Measurements from ENCODE around the gene RNF133.

Gene RNF133, protein sequence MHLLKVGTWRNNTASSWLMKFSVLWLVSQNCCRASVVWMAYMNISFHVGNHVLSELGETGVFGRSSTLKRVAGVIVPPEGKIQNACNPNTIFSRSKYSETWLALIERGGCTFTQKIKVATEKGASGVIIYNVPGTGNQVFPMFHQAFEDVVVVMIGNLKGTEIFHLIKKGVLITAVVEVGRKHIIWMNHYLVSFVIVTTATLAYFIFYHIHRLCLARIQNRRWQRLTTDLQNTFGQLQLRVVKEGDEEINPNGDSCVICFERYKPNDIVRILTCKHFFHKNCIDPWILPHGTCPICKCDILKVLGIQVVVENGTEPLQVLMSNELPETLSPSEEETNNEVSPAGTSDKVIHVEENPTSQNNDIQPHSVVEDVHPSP

DNA sequence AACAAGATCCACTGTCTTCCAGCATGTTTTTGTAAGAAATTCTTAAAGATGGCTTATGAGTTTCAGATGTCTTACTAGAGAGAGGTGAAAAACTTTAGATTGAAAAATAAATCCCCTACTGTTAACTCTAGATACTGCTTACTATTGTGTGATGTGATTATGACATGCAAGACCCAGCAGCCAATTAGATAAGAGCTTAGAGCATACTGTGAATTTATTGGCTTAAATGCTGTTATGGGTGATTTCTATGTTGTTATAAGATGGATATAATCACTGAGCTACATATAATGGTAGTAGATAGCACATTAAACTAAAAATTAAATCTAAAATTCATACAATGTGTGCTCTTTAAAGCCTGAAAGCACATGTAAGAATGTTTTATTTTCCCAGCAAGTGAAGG lies at the start of gene RNF133:
TSS of gene RNF133 (minus strand) at position 101 of the 400 bp plus-strand sequence. CDS start 199 bp downstream, outside the sequence.
- no peak for DNase-seq

DNA sequence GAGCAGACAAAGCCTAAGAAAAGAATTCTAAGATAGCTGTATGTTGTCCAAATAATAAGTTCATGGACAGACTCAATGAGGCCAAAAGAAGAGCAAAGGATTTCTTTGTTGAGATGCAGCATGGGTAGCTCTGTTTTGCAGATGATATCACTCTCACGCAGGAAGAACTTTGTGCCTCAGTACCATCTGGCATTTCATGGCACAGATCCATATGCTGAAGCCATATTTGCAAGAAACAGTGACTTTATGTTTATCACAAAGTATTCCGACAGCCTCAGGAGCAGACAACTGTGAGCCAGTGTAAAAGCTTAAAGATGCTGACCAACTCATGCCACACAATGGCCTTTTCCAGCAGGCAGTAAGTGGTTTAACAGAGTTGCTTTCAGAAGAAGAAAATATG lies 49.3 kb upstream of the RNF133 start:
- no peak for DNase-seq

DNA sequence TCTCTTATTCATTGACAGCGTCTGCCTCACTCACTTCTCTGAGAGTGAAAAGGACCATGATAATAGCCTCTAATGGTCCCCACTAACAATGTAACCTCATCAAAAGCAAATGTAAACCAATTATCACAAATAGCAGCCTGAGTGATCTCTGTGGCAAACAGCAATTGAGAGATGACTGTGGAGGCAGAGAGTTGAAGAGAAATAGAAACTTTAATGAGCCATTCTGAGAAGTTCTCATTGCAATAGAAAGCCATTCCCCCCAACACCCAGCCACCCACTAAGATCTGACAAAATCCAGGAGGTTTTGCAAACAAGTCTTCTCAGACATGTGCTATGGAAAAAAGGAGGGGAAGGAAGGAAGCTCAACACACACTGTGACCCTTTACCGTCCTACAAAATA lies 48.0 kb upstream of the RNF133 start:
- peak; percentile 54 for DNase-seq

DNA sequence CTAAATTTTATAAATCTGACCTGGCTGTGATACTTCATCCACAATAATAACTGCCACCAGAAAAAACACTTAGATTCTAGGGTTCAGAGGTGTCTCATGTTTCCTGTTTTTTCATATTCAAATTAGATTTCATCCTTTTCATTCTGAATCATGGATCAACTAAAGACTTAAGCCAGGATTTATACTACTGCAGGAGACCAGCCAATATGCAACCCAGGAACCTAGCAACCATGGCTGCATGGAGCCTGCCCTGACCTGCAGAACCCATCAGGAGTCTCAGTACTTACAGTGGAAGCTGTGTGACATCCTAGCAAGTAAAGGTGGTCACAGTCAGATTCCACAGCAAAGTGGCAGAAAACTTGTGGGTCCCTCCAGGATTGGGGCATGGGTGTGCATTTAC lies 44.3 kb upstream of the RNF133 start:
- DNase-seq, result no peak

DNA sequence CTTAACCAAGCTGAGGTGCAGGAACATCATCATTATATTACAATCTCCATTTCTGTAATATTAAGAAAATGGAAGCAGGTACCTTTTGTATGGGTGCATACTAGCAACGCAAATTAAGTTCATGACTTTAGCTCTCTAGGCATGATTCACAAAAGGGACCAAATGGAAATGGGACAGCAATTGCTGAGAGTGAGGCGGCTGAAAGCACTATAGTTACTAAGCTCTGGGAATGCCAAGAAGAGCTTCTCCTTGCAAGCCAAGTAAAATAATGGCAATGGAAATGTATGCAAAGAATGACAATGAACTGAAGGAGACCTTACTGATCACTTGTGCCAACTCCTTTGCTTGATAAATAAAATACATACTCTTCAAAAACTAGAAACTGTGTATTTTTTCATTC lies 40.0 kb upstream of the RNF133 start:
- DNase-seq, result no peak

DNA sequence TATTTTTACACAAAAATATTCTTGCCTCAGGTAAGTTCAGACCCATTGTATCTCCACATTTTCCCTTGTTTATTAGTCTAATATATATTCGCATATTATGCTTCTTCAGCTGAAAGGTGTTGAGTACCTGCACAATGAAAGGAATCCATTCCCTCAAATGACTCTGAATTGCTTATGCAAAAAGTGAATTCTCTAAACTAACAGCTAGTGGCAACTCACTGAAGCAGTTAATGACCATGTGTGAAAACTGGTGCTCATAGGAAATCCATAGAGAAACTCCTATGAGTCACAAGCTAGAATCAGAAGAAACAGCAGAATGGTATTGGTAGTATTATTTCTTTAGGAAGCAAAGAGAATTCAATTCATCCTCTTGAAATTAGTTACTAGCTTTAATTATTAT lies 37.3 kb upstream of the RNF133 start:
- no peak for DNase-seq

DNA sequence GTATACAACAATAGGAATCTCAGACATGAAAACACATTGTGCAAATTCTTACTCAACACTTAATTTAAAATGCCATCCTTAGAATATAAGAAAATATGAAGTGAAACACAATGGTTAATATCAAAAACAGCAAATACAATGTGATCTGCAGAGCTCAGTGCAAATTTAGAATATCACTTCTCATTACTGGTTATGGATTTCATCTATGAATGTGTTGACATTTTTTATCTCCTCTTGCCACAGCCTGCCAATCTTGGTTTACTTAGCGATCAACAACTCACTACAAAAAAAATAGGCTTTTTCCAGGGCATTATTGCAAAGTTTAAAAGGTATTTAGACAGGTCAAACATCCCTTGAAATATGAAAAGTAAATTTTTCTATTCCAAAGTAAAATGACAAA lies 28.8 kb upstream of the RNF133 start:
- no peak for DNase-seq

DNA sequence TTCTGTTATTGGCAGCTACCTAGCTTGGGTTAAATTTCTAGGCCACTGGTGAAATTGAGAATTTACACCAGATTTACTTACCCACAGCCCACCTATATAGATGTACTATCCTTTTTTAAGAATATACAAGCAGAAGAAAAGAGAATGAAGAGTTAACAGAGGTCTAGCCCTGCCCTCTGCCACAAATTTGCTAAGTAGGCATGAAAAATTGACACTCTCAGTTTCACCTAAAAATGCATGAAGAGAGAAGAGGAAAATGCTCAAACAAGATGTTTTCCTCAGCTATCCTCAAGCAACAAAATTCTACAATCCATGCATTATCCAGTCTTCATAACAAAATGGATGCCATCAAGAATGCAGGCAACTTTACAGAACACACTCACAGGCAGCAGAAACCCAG lies 28.4 kb upstream of the RNF133 start:
- no peak for DNase-seq

DNA sequence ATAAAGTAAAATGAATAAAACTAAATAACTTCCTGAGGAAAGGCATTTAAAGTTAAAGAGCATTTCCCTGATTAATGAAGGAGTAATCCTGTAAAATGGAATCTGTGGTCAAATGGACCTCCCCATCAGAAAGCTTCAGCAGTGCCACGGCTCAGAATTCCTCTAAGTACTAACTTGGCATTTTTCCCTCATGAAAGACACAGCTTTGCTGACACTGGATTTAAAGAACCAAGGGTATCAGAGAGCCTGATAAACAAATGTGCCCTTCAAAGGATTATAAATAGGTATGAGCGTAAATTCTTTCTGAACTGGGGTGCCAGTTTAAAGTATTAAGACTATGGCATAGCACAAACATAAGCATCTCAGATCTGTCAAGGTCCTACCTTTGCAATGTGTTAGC lies 28.0 kb upstream of the RNF133 start:
- DNase-seq, result no peak

DNA sequence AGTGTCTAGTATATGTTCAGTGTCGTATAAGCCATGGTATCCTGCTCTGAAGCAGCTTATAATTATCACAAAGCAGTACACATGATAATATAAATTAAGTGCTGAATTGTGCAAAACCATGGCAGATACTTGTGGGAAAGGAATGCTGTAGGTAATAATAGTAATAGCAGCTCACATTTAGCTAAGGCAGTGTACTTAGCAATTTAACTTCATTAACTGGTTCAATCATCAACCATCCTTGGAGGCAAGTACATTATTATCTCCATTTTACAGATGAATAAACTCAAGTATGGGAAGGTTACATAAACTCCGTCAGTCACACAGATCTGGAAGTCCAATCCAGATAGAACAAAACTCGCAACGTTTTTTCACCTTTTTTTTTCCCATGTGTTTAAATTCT lies 25.4 kb upstream of the RNF133 start:
- DNase-seq, result no peak

DNA sequence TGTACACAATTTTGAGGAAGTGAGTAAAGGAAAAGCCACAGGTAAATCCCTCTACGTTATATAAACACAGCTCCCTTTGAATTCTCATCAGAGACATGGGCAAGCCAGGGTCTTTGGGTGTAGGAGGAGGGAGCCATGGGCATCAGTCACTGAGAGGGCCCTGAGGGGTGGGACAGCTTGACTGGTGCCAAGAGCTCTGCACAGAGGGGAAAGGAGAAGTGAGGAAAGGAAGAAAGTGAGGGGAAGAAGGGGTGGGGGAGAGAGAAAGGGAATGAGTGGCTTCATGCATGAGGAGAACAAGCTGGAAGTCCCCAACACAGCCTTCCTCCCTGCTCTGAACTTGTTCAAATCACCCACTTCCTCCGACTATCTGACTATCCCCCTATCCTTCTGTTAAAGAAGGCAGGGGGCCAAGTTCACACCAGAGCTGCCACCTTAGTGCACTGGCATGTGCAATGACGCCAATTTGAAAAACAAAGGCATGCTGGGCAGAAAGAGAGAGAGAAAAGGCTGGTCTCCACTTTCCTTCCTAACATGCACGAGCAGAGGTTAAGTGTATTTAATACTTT lies 20.2 kb upstream of the RNF133 start:
- DNase-seq, result no peak

DNA sequence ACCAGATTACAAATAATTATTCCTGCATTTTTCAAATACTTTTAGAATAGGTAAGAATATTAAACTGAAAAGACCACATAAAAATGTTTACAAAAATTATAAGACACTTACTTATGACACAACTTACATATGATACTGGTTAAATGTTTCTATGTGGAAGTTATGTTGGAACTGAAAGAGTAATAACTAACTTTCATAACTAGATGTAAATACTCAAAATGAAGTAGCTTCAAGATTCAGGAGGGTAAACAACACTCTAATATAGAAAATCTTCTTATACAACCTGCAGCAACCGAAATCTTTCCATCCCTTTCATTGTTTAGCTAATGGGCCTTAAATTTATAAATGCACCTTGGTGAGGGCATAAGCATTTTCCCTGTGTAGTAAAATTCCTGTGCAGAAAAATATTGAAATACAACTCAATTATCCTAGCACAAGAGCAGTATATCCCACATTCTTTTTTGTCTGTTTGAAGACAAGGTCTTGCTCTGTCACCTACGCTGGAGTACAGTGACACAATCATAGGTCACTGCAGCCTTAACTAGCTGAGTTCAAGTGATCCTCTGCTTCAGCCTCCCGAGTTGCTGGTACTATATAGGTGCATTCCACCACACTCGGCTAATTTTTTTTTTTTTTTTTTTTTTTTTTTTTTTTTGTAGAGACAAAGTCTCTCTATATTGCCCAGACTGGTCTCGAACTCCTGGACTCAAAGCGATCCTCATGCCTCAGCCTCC lies 18.6 kb upstream of the RNF133 start:
- DNase-seq, result no peak

DNA sequence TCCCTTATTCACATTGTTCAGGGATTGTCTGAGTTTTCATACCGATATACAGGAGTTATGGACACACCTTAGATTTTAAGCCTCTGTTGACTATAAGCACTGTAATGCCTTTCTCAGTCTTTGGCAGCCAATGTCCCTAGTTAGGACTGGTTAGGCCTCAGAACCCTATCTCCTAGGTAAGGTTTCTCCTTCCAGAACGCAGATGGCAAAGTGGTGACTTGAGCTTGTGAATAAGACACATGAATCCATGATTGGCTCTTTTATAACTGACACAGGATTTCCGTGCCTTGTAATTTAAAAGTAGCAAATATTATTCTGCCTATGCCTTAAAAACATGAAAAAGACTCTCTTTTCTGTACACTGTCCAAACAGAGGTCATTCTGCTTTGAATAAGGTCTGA lies 16.3 kb upstream of the RNF133 start:
- DNase-seq, result no peak

DNA sequence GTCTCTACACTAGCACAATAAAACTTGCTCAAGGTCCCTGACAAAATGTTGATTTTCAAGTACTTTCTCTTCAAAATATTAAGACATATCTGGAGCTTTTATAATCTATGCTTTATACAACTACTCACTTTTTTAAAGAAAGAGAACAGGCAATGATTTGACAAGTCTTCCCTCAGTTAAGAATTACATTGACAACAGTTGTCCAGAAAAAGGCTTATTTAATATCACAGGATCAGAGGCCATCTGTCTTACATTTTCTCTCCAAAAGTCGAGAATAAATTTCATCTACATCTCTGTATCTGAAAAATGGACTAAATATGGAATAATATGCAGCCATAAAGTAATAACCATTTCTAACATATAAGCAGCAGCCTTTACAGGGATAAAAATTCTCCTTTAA lies 12.0 kb upstream of the RNF133 start:
- no peak for DNase-seq

DNA sequence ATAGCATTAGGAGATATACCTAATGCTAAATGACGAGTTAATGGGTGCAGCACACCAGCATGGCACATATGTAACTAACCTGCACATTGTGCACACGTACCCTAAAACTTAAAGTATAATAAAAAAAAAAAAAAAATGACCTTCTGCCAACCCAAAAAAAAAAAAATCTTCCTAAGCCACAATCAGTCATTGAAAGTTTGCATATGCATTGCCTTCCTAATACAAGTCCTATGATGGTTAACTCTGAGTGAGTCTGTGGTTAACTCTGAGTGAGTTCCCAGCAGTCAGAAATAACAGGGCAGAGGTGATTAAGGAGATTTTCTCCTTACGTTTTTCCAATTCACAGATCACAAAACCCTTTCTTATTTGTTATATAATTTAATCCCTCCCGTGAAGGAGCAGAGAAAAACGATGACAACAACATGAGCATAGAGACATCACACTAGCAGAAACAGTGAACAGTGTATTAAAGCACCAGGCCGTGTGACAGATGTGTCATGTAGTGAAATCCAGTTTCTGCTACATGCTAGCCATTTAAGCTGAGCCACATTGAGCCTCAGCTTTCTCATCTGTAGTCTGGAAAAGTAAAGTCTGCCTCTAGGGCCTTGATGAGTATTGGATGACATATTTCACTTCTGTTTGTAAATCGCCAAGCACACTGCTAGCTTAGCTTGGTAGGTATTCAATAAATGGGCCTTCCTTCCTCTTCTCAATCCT lies 11.2 kb upstream of the RNF133 start:
- no peak for DNase-seq

DNA sequence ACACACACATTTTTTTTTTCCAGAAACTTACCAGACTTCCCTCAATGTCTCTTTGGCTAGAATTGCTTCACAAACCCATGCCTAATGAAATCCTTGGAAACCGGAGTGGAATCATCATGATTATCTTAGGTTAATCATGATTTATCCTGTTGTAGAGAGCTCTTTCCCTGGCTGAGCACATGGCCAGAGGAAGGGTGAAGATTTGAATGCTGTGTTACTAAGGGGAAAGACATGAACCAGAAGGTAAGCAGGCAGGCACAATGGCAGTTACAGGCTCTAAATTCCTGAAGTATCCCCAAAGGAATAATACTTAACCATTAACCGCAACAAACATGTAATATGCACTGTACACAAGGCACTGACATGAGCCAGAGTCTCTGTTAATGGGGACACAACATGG lies 7.9 kb upstream of the RNF133 start:
- DNase-seq, result no peak

DNA sequence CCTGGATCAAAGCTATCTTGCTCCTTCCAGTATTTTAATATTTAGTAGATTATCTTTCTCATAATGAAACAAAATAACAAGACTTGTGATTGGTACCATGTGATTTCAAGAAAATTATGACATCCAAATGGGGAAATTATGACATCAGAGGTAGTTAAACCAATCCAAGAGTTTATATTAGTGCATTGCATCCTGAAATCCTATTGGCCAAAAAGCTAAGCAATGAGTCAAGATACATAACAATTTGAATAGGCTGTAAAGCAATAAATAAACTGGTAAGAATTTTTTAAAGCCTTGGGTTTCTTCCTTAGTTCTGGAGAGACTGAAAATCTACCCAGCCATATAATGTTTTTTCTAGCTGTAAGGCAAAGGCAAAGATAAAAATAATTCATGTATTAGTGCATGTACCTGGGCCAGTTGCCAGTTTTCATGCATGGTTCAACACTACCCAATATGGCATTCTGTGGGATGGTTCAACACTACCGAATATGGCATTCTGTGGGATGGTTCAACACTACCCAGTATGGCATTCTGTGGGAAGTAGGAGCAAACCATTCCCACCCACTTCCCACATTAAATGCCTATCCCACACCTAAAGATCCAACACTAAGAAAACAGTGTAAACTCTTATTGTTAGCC lies 4.1 kb upstream of the RNF133 start, which contains the start of gene RNF148:
TSS of gene RNF148 (minus strand) at position 51 of the 639 bp plus-strand sequence. CDS start 172 bp downstream, outside the sequence.
- no peak for DNase-seq

DNA sequence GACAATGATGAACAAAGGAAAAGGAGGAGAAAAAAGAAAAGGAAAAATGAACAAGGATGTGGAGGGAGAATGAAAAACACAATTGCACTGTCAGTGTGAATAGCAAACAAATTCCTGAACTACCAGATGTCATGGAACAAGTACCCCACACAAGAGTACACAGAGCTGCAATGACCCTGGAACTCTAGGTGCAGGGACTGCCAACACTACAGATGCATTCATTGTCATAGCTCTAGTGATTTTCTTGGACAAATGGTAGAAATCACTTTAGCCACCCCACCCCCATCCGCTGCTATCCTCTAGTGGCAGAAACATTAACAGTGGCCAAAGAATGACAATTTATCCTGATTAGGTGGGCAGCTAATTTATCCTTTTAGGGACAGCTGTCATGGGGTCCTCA lies 3.1 kb downstream of the RNF133 start:
- no peak for DNase-seq

DNA sequence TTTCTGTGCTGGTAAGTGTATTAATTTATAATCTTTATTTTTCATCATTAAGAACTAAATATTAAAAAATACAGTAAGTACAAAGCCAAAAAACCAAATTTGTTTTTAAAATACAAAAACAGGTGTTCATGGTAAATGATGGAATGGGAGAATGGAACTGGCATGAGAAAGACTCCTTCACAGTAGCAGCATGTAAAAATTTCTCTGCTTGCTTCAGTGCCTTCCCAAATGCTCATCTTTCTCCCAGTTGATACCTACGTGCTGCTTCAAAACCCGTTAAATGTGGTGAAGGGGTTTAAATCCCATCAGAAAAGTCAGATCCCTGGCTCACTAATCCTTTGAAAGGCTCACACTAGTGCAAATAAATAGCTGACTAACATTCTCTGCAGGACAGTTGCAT lies 4.2 kb downstream of the RNF133 start:
- DNase-seq, result no peak

DNA sequence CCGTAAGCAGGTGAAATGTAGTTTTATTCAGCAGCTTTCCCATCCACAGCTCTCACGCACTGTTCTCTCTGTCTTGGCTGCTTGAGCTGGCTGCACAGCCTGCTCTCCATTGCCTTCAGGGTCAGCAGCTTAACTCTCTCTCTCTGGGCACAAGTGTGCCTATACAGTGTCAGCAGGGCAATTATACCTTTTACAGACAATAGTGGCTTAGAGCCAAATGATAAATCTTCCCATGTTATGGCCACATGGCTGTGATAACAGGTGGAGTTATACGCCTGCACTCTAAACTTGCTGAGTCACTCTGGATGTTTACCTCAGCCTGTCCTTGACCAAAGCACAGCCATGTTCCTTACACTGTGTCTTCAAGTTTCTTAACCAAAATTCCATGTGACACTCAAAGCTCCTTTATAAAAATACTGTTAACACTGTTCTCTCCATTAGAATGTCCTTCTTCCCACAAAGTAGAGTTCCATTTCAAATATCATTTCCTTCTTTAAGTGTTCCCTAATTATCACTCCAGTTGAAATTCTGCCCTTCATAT lies 6.1 kb downstream of the RNF133 start:
- no peak for DNase-seq

DNA sequence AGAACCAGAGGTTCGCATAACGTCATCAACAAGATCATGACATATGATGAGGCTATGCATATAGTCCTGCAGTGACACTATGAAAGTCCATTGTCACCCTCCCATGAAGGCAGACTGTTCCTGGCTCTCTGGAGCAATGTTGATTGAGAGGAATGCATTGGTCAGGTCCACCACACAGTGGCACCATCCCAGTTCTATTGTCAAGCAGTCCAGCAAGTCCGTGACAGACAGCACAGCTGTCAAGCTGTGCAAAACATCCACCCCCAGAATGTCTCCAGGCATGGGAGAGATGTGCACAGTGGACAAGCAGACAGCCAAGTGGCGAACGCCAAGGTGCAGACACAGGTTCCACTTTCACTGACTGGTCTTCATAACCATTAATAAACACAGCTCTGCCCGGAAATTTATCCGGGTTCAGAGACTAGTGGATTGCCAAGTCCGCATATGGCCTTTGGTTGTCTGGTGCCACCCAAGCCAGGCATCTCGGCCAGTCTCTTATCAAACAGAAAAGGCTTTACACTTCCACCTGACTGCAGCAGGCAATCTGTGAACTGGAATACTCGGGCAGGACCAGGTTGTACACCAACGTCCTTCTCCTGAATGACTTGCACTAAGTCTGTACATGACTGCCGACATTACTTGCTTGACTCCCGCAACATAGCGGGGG lies 7.2 kb downstream of the RNF133 start:
- DNase-seq, result no peak
